Activated CD4-positive, alpha-beta T cell treated with anti-CD3 and anti-CD28 coated beads for 48 hours (primary cell): ENCODE measurements around the gene CAMTA1.

Source experiments
- DNase-seq: peaks from one replicate; pipeline ENCODE4 v3.0.0-alpha.2; 2020

Gene CAMTA1

DNA sequence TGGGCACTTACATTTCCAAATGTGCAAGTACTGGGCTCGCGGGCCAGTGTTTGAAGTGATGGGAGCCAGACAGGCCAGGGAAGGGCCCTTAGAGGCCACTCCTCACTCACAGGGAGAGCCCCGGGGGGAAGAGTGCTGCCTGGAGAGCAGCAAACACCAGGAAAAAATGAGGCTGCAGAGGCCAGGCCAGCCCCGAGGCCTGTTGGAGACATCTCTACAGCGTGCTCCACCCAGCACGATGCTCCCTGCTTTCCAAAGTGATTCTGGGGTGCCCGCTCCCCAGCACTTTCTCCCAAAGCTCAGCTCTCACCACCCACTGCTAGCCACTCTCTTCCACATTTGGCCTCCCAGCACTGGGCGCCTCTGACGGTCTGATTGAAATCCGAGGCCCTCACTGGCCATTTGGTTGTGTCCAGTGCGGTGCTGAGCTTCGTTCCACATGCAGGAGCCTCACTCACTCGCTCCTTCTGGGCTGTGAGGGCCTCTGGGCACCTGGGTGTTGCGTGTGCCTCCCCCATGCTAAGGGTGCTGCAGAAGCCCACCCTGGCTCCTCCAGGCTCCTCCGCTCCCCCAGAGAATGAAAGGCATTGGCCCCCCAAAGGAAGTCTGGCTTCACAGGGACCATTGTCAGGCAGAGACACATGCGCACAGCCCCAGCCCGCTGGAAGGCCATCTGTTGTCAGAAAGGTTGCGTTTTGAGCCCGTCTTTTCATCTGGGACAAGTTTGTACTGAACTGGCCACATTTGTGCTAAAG lies 600.4 kb downstream of the CAMTA1 start:
- DNase-seq: no peak

DNA sequence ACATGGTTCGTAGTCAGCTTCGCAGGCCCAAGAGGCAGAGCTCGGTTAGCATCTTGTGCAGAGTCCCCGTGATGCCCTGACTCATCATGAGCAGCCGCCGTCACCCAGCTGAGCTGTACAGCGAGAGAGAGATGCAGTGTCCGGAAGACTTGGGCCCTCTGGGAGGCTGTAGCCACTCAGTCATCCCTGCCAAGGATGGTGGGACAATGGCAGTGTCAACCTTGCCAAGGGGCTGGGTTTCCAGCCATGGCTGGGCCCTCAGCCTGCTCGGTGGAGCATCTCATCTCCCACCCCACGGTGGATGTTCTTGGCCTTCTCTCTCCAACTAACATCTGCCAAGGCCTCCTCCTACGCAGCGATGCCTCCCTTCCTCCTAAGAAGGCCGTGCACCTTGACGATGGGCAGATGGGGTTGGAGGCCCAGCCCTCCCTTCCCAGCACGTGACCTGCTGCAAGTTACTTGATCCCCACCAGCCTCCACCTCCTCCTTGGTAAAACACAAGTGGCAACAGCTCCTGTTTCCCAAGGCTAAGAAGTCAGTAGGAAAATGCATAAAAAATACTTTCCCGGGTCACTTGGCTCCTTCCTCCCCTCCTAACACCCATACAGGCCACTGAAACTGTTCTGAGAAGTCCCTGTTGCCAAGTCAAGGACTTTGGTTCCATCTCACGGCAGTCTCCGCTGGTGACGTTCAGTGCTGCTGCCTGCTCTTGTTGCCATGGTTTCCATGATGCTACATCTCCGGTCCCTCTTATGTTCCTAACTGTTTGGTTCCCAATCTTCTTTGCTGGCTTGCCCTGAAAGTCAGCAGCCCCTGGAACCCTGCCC lies 601.2 kb downstream of the CAMTA1 start:
- DNase-seq: no peak

DNA sequence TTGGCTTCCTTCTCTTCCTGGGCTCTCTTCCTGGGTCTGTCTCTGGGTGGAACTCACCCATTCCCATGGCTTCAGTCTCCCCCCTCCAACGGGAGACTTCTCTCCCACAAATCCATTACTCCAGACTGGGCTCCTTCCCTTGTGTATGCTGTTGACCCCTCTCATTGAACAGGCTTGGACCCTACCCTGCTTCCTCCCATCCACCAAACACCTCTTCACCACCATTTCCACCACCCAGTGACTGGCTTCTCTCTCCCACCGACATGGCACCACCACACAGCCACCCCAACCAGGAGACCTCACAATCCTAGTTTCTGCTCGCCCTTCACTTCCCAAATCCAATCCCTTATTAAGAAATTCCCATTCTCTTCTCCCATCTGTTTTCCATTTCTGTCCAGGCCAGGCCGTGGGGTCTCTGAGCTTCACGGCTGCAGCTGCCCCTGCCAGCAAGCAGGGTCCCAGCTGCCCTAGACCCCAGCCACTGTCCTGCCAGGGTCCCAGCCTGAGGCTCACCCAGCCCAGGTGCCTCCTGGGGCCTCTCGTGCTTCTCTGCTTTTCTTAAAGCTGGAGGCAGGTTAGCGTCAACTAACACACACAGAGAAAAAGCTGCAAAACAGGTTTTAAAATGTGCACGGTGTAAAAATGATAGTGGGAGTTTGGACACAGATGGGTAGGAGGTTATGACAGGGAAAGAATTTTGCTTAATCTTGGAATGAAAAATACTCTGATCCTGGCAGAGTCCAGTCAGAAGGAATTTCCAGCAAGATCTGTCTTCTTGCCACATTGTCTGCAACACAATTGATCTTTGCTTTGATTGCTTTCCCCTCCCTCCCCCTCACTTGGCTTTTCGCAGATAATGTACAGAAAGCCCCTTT lies 602.0 kb downstream of the CAMTA1 start:
- DNase-seq: no peak

DNA sequence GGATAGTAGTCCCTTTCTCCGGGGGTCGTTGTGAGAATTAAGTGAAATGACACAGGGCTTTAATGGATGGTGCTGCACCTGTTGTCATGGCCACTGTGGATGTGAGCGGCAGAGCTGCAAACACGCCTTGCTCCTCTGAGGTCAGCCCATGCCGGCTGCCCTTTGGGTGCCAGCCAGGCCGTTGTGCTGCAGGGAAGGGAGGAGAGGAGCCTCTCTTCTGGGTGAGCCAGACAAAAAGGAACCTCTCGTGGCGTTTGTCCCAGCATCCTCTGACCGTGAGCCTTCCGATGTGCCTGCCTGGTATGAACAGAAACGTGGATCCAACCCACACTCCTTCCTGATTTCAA lies 602.9 kb downstream of the CAMTA1 start:
- DNase-seq: no peak

DNA sequence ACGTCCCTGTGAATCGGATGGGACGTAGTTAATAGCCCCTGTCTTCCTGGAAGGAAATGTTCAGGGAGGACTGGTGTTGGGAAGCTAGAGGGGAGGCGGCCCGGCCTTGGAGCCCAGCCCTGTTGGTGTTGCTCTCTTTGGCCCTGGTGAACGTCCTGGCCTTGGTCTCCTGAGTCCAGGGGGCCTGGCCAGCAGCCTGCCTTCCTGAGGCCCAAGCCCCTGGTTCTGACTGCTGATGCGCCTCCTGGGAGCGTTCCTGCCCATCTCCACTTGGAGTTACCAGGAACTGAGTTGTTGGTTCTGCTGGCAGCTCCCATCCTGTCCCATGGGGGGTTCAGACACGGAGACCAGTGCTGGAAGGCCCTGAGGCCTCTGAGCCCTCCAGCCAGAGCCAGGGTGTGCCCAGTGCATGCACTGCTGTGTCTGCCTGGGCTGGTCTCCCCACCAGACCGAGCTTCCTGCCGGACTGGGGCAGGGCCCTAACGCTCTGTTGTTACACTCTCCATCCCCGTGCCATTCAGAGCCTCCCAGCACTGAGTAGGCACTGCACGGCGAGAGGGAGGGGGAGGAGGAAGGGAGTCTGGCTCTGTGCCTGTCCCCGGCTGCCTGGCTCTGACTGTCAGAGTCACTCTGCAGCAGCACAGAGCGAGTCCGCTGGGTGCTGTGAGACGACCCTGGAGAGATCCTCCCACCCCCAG lies 603.4 kb downstream of the CAMTA1 start:
- DNase-seq: no peak

DNA sequence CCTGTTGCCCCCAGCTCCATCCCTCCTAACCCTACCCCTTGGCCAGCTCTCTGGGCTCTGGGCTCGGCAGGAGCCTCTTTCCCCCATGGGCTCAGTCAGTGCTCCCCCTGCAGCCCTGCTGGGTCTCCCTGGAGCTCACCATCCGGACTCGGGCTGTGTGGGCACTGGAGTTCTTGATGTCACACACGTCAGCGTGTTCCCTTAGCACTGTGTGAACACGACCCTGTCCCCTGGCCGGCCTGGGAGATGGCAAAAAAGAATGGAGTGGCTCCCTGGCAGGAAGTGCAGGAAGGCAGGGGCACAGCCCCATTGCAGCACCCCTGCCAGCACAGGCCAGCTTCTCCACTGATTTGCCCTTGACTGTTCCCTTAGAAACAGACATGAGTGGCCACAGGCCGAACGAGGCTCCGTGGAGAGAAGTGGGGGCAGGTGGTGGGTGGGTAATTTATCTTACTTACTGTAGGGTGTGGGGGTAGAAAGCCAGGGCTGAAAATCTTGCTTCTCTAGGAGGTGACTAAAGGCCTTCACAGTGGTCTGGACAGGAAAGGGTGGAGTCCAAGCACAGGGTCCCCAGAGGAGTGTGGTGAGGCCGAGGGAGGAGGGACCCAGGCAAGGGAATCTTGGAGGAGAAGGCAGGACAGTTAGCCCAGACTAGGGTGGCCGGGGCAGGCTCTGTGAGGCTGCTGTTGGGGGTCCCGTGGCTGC lies 604.1 kb downstream of the CAMTA1 start:
- no peak for DNase-seq

DNA sequence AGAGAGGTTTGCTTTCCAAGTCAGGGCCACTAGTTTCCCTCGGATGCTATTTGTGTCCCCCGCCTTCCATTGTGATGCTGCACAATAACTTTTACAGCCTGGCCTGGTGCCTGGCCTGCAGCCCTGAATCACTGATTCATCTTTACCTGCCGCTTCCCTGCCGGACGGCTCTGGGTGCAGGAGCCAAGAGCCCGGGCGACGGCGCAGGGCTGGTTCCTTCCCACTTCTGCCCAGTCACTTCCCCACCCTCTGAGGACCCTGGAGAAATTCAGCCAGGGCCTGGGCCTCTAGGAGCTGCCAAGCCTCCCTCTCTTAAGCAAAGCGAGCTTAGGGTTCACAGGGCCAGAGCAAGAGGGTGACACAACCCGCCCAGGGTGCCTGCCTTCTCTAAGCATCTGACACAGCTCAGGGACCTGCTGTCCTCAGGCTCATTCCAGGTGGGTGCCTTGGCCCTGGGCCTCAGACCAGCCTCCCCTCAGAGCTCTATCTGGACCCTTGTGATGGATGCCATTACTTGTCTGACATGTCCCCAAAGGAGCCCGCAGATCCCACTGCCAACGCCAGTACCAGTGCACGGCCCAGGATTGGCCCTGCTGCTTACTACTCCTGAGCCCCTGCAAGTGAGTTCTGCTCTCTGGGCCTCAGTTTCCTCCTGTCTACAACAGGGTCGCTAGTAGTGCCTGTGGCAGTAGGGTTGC lies 604.8 kb downstream of the CAMTA1 start:
- no peak for DNase-seq

DNA sequence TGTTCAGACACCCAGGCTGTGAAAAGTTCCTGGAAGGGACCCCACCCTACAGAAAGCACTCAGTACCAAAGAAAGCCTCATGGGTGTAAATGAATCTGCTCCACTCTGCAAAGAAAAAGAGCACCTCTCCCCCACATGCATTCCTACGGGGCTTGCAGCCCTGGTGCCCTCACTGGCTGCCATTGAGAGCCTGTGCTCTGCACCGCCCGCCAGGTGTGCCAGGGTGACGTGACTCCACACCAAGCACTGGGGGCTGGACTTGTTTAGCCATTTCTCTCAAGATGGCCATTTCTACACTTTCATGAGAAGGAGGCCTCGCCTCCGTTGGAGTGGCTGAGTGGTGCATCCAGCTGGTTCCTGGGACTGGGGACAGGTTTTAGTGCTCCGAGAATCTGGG lies 605.3 kb downstream of the CAMTA1 start:
- DNase-seq: no peak

DNA sequence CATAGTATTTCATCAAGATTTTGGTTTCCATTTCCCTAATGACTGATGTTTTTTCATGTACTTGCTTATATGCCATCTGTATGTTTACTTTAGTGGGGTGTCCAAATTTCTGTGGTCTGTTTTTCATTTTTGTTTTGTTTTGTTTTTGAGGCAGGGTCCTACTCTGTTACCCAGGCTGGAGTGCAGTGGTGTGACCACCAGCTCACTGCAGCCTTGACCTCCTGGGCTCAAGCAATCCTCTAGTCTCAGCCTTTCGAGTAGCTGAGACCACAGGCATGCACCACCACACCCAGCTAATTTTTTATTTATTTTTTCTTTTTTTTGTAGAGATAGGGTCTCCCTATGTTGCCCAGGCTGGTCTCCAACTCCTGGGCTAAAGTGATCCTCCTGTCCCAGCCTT lies 607.9 kb downstream of the CAMTA1 start:
- no peak for DNase-seq

DNA sequence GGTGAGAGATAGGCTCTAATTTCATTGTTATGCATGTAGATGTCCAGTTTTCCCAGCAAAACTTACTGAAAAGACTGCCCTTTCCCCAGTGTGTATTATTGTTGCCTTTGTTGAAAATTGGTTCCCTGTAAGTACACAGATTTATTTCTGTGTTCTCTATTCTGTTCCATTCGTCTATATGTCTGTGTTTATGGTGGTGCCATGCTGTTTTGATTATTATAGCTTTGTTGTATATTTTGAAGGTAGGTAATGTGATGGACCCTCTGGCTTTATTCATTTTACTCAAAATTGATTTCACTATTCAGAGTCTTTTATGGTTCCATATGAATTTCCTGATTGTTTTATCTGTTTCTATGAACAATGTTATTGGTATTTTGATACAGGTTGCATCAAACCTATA lies 610.0 kb downstream of the CAMTA1 start:
- DNase-seq: no peak

DNA sequence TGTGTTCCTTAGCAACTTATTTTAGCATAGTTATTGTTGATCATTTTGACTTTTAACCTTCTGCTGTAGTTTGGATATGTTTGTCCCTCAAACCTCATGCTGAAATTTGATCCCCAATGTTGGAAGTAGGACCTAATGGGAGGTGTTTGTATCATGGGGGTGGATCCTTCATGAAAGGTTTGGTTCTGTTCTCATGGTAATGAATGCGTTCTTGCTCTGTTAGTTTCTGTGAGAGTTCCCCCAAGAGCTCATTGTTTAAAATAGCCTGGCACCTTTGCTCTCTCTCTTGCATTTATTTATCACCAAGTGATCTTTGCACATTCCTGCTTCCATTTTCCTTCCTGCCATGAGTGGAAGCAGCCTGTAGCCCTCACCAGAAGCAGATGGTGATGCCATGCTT lies 613.7 kb downstream of the CAMTA1 start:
- DNase-seq: no peak

DNA sequence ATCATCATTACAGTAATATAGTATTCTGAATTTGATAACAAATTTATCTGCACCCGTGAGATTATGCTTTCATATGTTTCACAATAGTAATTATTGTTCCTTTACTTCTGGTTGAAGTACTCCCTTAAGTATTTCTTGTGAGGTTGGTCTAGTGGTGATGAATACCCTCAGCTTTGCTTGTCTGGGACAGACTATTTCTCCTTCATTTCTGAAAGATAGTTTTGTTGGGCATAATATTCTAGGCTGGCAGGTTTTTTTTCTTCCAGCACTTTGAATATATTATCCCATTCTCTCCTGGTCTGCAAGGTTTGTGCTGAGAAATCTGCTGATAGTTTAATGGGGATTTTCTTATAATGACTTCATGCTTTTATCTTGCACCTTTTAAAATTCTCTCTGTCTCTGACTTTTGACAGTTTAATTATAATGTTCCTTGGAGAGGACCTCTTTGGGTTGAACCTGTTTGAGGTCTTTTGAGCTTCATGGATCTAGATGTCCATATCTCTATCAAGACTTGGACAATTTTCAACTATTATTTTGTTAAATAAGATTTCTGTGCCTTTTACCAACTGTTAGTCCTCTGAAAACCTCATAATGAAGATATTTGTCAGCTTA lies 614.4 kb downstream of the CAMTA1 start:
- no peak for DNase-seq

DNA sequence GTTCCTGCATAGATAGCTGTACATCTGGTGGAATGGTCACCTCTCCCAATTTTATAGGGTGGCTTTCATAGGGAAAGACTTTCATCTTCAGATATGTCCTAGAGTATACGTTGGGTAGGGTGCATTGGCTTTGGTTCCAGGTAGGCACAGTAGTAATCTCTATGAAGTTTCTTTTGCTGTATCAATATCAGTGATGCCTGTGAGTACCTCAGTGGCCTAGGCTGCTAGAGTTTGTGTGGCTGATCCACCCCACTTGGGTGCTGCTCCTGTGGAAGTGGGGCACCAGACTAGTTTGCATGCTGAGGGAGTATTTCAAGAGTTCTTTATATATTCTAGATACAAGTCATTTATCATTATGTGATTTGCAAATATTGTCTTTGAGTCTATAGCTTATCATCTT lies 615.3 kb downstream of the CAMTA1 start:
- DNase-seq: no peak

DNA sequence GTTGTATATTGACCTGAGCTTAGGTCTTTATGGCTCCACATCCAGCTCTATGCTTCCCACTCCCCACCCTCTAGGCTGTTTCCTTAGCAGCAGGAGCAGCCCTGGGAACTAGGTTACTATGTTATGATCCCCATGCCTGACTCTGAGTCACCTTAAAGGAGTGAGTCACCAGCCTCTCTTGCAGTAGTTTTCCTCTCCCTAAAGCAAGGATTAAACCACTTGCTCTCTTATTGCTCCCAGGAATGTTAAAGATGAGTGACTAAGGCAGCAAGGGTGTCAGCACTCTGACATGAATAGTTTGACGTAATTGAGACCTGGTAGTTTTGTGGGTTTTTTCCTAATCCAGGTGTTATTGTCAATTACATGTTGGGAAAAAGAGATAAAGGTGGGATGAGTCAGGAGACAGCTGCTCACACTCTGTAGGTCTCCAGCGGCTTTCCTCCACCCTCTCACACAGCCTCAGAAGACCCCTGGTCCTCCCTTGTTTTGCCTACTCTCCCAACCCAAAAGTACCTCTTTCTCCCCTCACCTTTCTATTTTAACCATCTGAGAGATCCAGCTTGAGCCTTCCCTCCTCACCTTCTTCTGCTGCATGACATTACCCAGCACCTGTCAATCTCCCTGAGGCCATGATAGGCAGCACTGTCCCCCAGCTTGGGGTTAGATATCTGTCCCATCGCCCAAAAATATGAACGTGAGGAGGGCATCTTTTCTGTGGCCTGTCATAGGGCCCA lies 616.7 kb downstream of the CAMTA1 start:
- no peak for DNase-seq

DNA sequence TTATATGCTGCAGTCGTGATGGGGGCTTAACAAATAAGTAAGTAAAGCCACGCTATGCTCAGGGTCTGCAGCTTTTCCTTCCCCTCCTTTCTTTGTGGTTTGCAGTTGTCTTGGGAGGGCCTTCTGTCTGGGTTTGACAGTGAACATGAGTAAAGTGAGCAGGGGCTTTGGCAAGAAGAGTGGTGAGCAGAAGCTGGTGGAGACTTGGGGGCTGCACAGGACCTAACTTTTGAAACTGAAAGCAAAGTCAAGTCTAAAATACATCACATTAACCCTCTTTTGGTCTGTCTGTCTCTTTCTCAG lies 617.2 kb downstream of the CAMTA1 start:
- no peak for DNase-seq

DNA sequence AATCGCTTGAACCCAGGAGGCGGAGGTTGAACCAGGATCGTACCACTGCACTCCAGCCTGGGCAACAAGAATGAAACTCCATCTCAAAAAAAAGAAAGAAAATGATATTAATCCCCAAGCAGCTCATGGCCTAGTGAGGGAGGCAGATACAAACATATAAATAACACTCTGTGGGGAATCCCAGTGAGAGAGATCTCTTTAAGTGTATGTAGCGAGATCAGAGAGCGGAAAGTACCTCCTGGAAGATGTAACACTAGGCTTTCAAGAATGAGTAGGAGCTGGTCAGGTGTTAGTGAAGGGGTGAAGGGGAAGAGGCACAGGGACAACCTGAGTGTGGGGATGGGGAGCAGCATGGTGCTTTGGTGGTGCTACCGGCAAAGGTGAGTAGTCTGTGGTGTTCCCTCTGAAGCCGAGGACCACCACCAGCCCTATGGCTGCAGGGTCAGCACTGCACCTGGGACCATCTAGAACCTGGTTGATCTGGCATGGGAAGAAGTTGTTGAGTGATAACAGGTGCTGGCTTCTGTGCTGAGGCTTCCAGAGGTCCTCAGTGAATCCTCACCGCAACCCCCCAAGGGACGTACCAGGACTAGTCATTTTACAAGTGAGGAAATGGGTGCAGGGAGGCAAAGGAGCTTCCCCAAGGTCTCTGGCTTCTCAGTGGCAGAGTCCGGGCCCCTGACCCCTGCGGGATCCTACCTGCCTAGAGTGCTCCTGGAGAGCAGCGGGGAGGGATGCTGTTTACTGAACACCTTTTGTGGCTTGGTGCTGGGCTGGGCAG lies 618.2 kb downstream of the CAMTA1 start:
- DNase-seq: no peak

DNA sequence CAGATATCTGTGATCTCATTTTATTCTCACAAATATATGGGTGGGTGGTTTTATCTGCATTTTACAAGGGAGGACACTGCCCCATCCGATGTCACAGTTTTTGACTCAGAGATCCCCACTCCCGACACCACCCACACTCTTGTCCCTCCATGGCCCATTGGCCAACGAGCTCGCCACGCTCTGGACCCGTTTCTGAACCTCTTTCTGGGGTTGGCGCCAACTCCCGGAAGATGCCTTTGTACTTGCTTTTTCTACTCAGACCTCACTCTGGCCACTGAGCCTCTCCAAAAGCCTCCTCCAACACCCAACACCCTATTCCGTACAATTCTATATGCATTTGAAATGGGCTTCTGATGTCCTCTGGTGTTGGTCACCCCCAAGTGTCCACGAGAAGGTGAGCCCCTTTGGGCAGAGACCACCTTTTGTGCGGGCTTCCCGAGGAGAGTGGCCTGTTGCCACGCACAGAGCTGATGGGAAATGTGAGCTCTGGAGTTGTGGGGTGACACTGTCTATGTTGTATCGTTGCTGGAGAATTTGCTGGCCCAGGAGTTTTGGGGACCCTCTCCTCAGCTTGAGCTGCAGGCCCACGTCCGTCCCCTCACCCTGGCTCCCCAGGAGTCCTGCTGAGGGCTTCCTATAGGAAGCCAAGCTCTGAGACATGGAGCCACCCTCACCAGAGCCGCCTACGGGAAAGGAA lies 618.9 kb downstream of the CAMTA1 start:
- DNase-seq: no peak

DNA sequence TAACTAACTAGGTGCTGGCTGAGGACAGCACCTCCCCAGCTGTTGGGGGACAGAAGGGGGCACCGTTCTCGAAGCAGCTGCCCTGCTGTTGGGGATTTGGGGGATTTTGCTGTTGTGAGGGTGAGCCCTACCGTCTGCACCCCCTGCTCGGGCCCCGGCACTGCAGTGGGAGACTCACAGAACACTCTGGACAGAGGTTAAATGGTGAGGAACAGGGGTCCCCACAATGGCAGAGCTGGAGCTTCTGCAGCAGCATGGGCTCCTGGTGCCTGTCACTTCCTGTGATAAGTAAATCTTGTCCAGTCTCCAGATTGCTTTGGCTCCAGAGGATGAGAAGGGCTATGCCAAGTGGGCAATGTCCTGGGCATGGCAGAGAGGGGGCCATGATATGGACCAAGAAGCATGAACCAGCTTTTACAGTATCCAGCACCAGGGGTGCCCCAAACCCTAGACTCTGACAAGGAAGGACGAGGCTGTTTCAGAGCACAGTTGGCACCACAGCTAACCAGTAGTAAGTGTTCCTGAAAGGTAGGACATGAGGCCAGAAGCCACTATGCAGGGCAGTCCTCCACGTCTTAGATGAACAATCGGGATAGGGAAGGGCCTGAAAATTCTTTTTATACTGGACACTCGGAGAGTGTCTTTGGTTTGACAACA lies 620.7 kb downstream of the CAMTA1 start:
- no peak for DNase-seq
